Prostate gland (tissue), 2 donors: ENCODE results near the gene EFCAB14. TPM values are rescaled to one million over a fixed set of nuclear protein-coding genes. Genes with fewer than 3 reads are reported as not detected.
"Not testable (repeated sequence)": the region's sequence is repeated elsewhere in the genome, so short reads cannot be mapped to it uniquely, and the experiment has no call there.

Experiments used
- DNase-seq: peaks from one replicate; pipeline ENCODE4 v3.0.0-alpha.2; 2019; ENCODE audit warnings: low spot score
- H3K27ac ChIP-seq, 2 donors: fragments of 200-600 bp; sonication (generic); 2 replicates each; pipeline ENCODE4 v1.5.1; 2017 to 2019
- H3K27me3 ChIP-seq: fragments of 200-600 bp; sonication (generic); replicated peaks from 2 replicates; pipeline ENCODE4 v1.5.1; 2019; ENCODE audit not compliant: insufficient read depth
- H3K36me3 ChIP-seq, 2 donors: fragments of 200-600 bp; sonication (generic); 1 replicate in 1 of 2; 2 replicates in 1 of 2; pipeline versions ENCODE4 v1.5.1 to v1.8.1; 2017 to 2019
- H3K4me1 ChIP-seq: fragments of 200-600 bp; sonication (generic); replicated peaks from 2 replicates; pipeline ENCODE4 v1.5.1; 2019
- H3K4me3 ChIP-seq, 2 donors: fragments of 200-600 bp; sonication (generic); 2 replicates each; pipeline ENCODE4 v1.5.1; 2017 to 2019
- H3K9me3 ChIP-seq: fragments of 200-600 bp; sonication (generic); 2 replicates; pipeline ENCODE4 v1.5.1; 2017
- CTCF ChIP-seq, 4 experiments: fragments of 200-600 bp in 2 of 4; fragments of 450-650 bp in 2 of 4; sonication (generic) in 2 of 4; IDR thresholded peaks; 1 replicate in 3 of 4; 2 replicates in 1 of 4; pipeline ENCODE4 v1.5.1; 2016 to 2019; ENCODE audit warnings: antibody characterized with exemption in 4 of 4, mild to moderate bottlenecking in 2 of 4, moderate library complexity in 2 of 4
- POLR2A ChIP-seq: fragments of 450-650 bp; IDR thresholded peaks from one replicate; pipeline ENCODE4 v1.6.1; 2016; ENCODE audit warnings: antibody characterized with exemption, mild to moderate bottlenecking
- POLR2AphosphoS5 ChIP-seq: sonication (generic); formaldehyde crosslinking; IDR thresholded peaks from one replicate; pipeline ENCODE4 v1.6.1; 2017; ENCODE audit warnings: antibody characterized with exemption
- WGBS: methylation state at CpG from one replicate; pipeline ENCODE4 v1.1.5; 2018; 5-methylcytosine and 5-hydroxymethylcytosine counted together
- intact Hi-C: fragments of 100-400 bp; cut with DNase I; formaldehyde crosslinking; loops from one replicate; pipeline ENCODE4 v1.14.2; 2022
- total RNA-seq, 2 donors: library from RNA; depleted of rRNA; stranded (reverse); fragments of >200 nt; gene quantifications; one replicate each; pipeline ENCODE4 v1.1.0, GENCODE V29; 2016

Gene EFCAB14
- total RNA-seq, 2 donors from 2014 or later: 99.9 to 116 TPM

DNA sequence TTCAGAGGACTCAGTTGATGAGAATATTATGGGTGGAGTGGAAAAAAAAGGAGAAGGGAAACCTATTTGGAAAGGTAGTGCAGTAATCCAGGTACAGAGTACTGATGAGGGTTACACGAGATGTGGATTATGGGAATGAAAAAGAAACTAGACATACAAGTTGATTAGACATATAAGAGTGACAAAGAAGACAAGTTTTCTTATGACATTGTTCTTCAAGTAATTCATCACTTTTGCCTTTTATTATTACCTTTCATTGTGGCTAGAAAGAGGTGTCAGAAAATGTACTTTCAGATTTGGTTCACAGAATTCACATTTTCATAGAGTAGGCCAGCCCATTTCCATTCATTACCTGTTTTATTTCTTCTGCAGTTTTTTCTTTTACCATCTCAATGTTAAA, 61.1 kb downstream of the EFCAB14 start:
- Histone ChIP-seq H3K36me3 (no peaks in the 10 kb centered on the region), H3K27ac (no peak overlapping the region), H3K4me3 (no peak overlapping the region), H3K4me1 (no peaks in the 10 kb centered on the region), H3K27me3 (no peaks in the 10 kb centered on the region), H3K9me3 (no peaks in the 10 kb centered on the region)
- DNase-seq: no peak
- 94% methylated on average over 1 of the region's 1 CpG for WGBS
- intact Hi-C loops: no loop called here
- TF ChIP-seq POLR2A (no peak), CTCF (IDR thresholded peaks at IDR 0.05) (no peak), POLR2AphosphoS5 (no peak)

GRCh38 chr1:46656643-46657042, 62.3 kb downstream of the EFCAB14 start:
- no peak overlapping the region for H3K4me3 ChIP-seq
- H3K36me3 ChIP-seq: no peaks in the 10 kb centered on the region
- no peaks in the 10 kb centered on the region for H3K4me1 ChIP-seq
- intact Hi-C loops: no loop called here
- no peak overlapping the region for H3K27ac ChIP-seq
- no peaks in the 10 kb centered on the region for H3K27me3 ChIP-seq
- no peak for TF ChIP-seq POLR2A
- no peak for TF ChIP-seq CTCF (IDR thresholded peaks at IDR 0.05)
- TF ChIP-seq POLR2AphosphoS5: no peak
- WGBS: 68% methylated on average over 2 of the region's 2 CpGs
- no peak for DNase-seq
- no peaks in the 10 kb centered on the region for H3K9me3 ChIP-seq

DNA sequence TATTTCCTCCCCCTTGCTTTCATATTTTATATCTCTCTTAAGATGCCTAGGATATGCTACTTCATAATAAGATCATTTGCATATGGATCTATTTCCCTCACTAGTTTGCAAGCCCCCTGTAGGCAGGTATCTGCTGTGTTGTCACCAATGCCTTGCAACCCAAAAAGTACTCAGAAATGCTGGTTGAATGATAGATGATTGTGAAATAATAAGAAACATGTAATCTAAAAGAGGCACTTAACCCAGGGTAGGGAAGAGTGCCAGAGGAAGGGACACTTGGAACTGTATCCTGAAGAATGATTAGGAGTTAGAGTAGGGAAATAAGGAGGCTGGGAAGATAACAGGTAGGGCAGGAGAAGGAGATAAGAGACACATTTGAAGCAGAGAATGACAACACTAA, 63.1 kb downstream of the EFCAB14 start:
- H3K4me1 ChIP-seq: no peaks in the 10 kb centered on the region
- H3K4me3 ChIP-seq: no peak overlapping the region
- H3K27ac ChIP-seq: no peak overlapping the region
- no peaks in the 10 kb centered on the region for H3K27me3 ChIP-seq
- H3K9me3 ChIP-seq: no peaks in the 10 kb centered on the region
- intact Hi-C loops: no loop called here
- DNase-seq: no peak
- H3K36me3 ChIP-seq: no peaks in the 10 kb centered on the region
- TF ChIP-seq CTCF (IDR thresholded peaks at IDR 0.05) (no peak), POLR2A (no peak), POLR2AphosphoS5 (no peak)

DNA sequence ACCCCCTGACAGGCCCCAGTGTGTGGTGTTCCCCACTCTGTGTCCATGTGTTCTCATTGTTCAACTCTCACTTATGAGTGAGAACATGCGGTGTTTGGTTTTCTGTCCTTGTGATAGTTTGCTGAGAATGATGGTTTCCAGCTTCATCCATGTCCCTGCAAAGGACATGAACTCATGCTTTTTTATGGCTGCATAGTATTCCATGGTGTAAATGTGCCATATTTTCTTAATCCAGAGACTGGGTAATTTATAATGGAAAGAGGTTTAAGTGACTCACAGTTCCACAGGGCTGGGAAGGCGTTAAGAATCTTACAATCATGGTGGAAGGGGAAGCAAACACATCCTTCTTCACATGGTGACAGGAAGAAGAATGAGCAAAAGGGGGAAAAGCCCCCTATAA, 64.2 kb downstream of the EFCAB14 start:
- H3K36me3 ChIP-seq, DNase-seq, H3K27me3 ChIP-seq, H3K4me1 ChIP-seq, H3K9me3 ChIP-seq, intact Hi-C loops, H3K27ac ChIP-seq, H3K4me3 ChIP-seq: not testable (repeated sequence)
- 97% methylated on average over 2 of the region's 2 CpGs for WGBS

GRCh38 chr1:46654012-46654411, 64.9 kb downstream of the EFCAB14 start:
- peak overlapping the region in 1 of 2 donors; percentile 1 for H3K27ac ChIP-seq
- H3K27me3 ChIP-seq: no peaks in the 10 kb centered on the region
- no peak for TF ChIP-seq POLR2AphosphoS5
- no peak for TF ChIP-seq CTCF (IDR thresholded peaks at IDR 0.05)
- no peak for TF ChIP-seq POLR2A
- no peak overlapping the region for H3K4me3 ChIP-seq
- 68% methylated on average over 1 of the region's 1 CpG for WGBS
- H3K36me3 ChIP-seq: no peaks in the 10 kb centered on the region
- DNase-seq: no peak
- H3K9me3 ChIP-seq: no peaks in the 10 kb centered on the region
- no peaks in the 10 kb centered on the region for H3K4me1 ChIP-seq
- intact Hi-C loops: no loop called here
